ENCODE results near the gene TOR2A. TPM values are rescaled to one million over a fixed set of nuclear protein-coding genes. Genes with fewer than 3 reads are reported as not detected.
A peak's percentile ranks its signal among the peaks of the same experiment; 100 is the strongest.

The TOR2A gene
- total RNA-seq, 1 experiment from 2014 or later, result 25.0 TPM

- DNase-seq (ENCODE audit: low spot score), result no peak
- in situ Hi-C loops (cut with HindIII; ENCODE audit: low sequenced_read_pairs), result no loop called here
Measured at GRCh38 chr9:127689329-127690000, 45.6 kb downstream of the TOR2A start.

GRCh38 chr9:127686461-127687393 lies 48.4 kb downstream of the TOR2A start:
- no peak for DNase-seq (ENCODE audit: low spot score)
- in situ Hi-C loops (cut with HindIII; ENCODE audit: low sequenced_read_pairs), result no loop called here

- no peak for DNase-seq (ENCODE audit: low spot score)
- in situ Hi-C loops (cut with HindIII; ENCODE audit: low sequenced_read_pairs), result no loop called here
Measured at GRCh38 chr9:127684576-127684975, 50.5 kb downstream of the TOR2A start.

- in situ Hi-C loops (cut with HindIII; ENCODE audit: low sequenced_read_pairs), result no loop called here
- DNase-seq (ENCODE audit: low spot score), result no peak
Measured at GRCh38 chr9:127683723-127684122, 51.4 kb downstream of the TOR2A start.

GRCh38 chr9:127682351-127683136 lies 52.5 kb downstream of the TOR2A start:
- DNase-seq (ENCODE audit: low spot score), result peak; percentile 39
- in situ Hi-C loops (cut with HindIII; ENCODE audit: low sequenced_read_pairs), result no loop called here

Other genes with a start within 250 kb of the TOR2A start
- 2.8 and 11.2 TPM in 2 replicates for gene STXBP1, start 123.0 kb downstream of the TOR2A start, total RNA-seq (2014; rRNA removed; shearing (Covaris generic))
- not detected in 2 replicates for gene CFAP157, start 28.3 kb downstream of the TOR2A start, total RNA-seq (2014; rRNA removed; shearing (Covaris generic))
- 33.3 and 35.0 TPM in 2 replicates for gene PTRH1, start 19.6 kb downstream of the TOR2A start, total RNA-seq (2014; rRNA removed; shearing (Covaris generic))
- not detected in 2 replicates for gene TTC16, start 19.2 kb downstream of the TOR2A start, total RNA-seq (2014; rRNA removed; shearing (Covaris generic))
- gene SH2D3C, start 43.4 kb upstream of the TOR2A start, total RNA-seq (2014; rRNA removed; shearing (Covaris generic)), result 4.6 and 6.5 TPM in 2 replicates
- 103 and 121 TPM in 2 replicates for gene CDK9, start 50.7 kb upstream of the TOR2A start, total RNA-seq (2014; rRNA removed; shearing (Covaris generic))
- gene FPGS, start 67.6 kb upstream of the TOR2A start, total RNA-seq (2014; rRNA removed; shearing (Covaris generic)), result 164 and 188 TPM in 2 replicates
- gene ENG, start 119.4 kb upstream of the TOR2A start, total RNA-seq (2014; rRNA removed; shearing (Covaris generic)), result 2.6 and 4.4 TPM in 2 replicates
- gene AK1, start 142.4 kb upstream of the TOR2A start, total RNA-seq (2014; rRNA removed; shearing (Covaris generic)), result 46.4 and 62.6 TPM in 2 replicates
- 44.8 and 73.0 TPM in 2 replicates for gene ST6GALNAC6, start 164.3 kb upstream of the TOR2A start, total RNA-seq (2014; rRNA removed; shearing (Covaris generic))
- 31.9 and 32.8 TPM in 2 replicates for gene ST6GALNAC4, start 181.7 kb upstream of the TOR2A start, total RNA-seq (2014; rRNA removed; shearing (Covaris generic))
- 0.68 and 23.4 TPM in 2 replicates for gene PIP5KL1, start 195.5 kb upstream of the TOR2A start, total RNA-seq (2014; rRNA removed; shearing (Covaris generic))
- 17.1 and 39.0 TPM in 2 replicates for gene DPM2, start 202.6 kb upstream of the TOR2A start, total RNA-seq (2014; rRNA removed; shearing (Covaris generic))
- gene EEIG1, start 245.7 kb upstream of the TOR2A start, total RNA-seq (2014; rRNA removed; shearing (Covaris generic)), result 12.4 and 18.6 TPM in 2 replicates

Measured in G401 (cell line).